Neuron (in vitro differentiated cells): ENCODE measurements around the gene TM4SF1.
"Not testable (repeated sequence)": the region's sequence is repeated elsewhere in the genome, so short reads cannot be mapped to it uniquely, and the experiment has no call there.

ENCODE experiments used
- H2AFZ ChIP-seq: one replicate; pipeline ENCODE4 v1.6.1; 2013; ENCODE audit warnings: low read depth, mild to moderate bottlenecking, inconsistent platforms, low read length, moderate library complexity
- H3K27me3 ChIP-seq: one replicate; pipeline ENCODE4 v1.6.1; 2013; ENCODE audit warnings: low read length; ENCODE audit not compliant: insufficient read depth
- H3K36me3 ChIP-seq: one replicate; pipeline ENCODE4 v1.6.1; 2013; ENCODE audit warnings: low read length; ENCODE audit not compliant: insufficient read depth
- H3K4me1 ChIP-seq: one replicate; pipeline ENCODE4 v1.6.1; 2013; ENCODE audit warnings: low read length; ENCODE audit not compliant: insufficient read depth
- H3K4me3 ChIP-seq: 2 replicates; pipeline ENCODE4 v1.5.1; 2013; ENCODE audit warnings: mild to moderate bottlenecking, low read length, moderate library complexity
- H3K9me3 ChIP-seq: one replicate; pipeline ENCODE4 v1.6.1; 2013; ENCODE audit warnings: low read length

Gene TM4SF1

DNA sequence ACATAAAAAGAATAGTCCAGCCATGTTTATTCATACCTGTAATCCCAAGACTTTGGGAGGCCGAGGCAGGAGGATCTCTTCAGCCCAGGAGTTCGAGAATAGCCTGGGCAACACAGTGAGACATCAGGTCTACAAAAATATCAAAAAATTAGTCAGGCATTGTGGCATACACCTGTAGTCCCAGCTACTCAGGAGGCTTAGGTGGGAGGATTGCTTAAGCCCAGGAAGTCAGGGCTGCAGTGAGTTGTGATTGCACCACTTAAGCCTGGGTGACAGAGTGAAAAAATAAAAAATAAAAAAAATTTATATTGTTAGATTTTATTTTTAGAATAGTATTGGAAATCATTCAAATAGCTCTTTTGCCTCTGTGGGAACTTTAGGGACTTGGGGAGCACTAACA, 12.8 kb upstream of the TM4SF1 start:
- Histone ChIP-seq H3K27me3 (no peaks in the 10 kb centered on the region), H3K4me1 (peaks cover 11% of the 10 kb centered on the region), H3K9me3 (no peaks in the 10 kb centered on the region), H2AFZ (no peak overlapping the region), H3K36me3 (no peaks in the 10 kb centered on the region), H3K4me3 (no peak overlapping the region)

DNA sequence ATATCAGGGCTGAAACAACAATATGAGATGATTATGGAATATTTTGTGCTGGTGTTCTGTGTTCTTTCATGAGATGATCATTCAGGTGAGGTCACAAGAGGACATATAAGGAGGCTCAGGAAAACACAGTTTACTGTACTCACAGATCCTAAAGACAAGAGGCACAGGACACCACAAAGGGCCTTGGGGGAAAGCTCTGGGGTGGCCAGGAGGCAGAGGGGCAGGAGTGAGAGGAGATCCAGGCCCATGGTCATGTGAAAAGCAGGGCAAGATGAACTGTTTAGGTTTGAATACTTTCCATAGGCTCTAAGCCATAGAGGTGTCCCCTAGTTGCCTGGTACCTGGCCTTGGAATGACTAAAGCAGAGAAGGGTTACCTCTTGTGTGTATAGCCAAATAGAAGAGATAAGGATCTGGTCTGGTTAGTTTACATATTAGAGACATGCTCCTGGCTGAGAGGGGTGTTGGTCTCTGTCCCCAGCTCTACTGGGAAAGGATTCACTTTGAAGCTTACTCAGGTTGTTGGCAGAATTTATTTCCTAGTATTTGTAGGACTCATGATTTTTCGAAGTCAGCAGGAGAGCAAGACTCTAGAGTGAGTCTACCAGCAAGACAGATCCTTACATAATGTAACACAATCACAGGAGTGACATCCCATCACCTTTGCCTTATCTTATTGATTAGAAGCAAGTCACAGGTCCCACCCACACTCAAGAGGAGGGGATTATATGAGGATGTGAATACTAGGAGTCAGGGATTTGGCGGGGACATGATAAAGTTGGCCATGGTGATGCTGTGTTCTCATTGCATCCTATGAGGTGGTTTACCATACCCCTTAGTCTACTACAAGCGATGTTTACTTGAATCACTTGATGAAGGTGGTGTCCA, 11.3 kb upstream of the TM4SF1 start:
- H3K4me1 ChIP-seq = peaks cover 11% of the 10 kb centered on the region
- H3K9me3 ChIP-seq = no peaks in the 10 kb centered on the region
- no peaks in the 10 kb centered on the region for H3K27me3 ChIP-seq
- no peak overlapping the region for H3K4me3 ChIP-seq
- H2AFZ ChIP-seq = no peak overlapping the region
- no peaks in the 10 kb centered on the region for H3K36me3 ChIP-seq

DNA sequence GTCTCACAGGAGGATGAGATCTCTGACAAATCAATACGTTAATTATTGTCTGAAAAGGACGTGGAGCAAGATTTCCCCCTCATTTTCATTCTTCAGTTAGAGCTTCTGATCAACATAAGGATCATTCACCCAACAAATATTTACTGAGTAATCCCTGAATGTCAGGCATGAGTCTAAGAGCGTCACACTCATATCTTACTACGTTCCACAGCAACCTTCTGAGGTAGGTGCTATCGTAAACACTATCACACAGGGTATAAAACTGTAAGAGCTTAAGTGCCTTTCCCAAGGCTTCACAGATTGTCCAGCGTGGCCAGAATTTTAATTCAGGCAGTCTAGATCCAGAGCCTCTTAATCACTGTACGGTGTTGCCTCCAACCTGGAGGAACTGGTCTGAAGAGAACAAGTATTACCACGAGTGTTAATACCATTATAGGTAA, 10.6 kb upstream of the TM4SF1 start:
- H3K4me3 ChIP-seq = no peak overlapping the region
- H3K36me3 ChIP-seq = no peaks in the 10 kb centered on the region
- peaks cover 11% of the 10 kb centered on the region for H3K4me1 ChIP-seq
- no peaks in the 10 kb centered on the region for H3K9me3 ChIP-seq
- no peaks in the 10 kb centered on the region for H3K27me3 ChIP-seq
- H2AFZ ChIP-seq = no peak overlapping the region

DNA sequence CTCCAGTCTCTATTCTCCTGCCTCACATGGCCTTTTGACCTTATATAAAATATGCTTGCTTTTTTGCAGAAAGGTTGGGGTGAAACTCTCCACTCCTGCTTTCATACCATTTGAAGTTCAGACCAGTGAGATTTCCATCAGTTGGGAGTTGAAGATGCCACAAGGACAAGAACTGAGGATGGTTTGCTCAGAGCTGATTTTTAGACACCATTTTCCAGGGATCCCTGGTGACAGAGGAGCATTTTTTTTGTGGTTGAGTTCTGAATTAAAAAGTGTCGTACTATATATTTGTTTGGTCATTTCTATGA, 8.8 kb upstream of the TM4SF1 start:
- Histone ChIP-seq H3K36me3 (no peaks in the 10 kb centered on the region), H3K9me3 (no peaks in the 10 kb centered on the region), H3K4me1 (peaks cover 11% of the 10 kb centered on the region), H3K27me3 (no peaks in the 10 kb centered on the region), H3K4me3 (no peak overlapping the region), H2AFZ (no peak overlapping the region)

DNA sequence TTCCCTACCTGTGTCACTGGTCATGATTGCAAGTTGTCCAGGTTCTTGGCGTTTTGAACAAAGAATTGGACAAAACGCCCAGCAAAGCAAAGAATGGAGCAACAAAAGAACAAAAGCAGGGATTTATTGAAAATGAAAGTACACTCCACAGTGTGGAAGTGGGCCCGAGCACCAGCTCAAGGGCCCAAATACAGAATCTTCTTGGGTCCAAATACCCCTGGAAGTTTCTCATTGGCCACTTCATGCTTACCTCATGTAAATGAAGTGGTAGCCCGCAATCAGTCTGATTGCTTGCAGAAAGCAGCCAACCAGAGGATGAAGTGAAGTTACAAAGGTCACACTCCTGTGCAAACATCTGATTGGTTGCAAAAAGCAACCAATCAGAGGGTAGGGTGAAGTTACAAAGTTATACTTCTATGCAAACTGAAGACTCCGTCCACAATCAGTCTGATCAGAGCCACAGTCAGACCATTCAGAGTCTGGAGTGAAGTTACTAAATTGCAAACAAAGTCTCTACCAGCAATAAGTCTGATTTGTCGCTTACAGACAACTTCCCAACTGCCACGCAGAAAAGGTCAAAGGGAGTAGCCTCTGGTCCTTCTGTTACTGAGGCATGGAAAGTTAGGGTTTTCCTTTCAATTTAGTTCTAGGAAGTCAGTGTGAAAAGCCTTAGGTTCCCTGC, 8.3 kb upstream of the TM4SF1 start:
- Histone ChIP-seq H3K36me3 (no peaks in the 10 kb centered on the region), H3K9me3 (no peaks in the 10 kb centered on the region)

DNA sequence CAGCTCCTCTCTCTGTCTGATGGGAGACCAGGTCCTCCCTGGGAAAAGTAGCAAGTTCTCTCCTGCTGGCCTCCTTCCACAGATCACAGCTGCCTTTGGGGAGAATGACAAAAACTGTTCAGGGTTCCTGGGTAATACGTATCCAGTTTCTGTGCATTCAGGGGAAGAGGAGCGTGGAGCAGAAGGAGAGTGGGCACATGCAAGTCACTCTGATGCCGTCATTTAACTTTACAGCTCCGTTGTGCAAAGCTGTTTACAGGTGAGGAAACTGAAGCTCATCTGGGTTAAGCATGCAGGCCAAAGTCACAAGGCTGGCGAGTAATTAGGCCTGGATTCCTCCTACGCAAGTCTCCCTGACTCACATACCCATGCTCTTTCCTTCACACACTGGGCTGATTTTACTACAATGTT, 7.5 kb upstream of the TM4SF1 start:
- Histone ChIP-seq H3K4me3 (no peak overlapping the region), H3K9me3 (no peaks in the 10 kb centered on the region), H2AFZ (no peak overlapping the region), H3K27me3 (no peaks in the 10 kb centered on the region), H3K4me1 (peaks cover 11% of the 10 kb centered on the region), H3K36me3 (no peaks in the 10 kb centered on the region)

More for the DNA sequence above, 8.3 kb upstream of the TM4SF1 start:
- peaks cover 11% of the 10 kb centered on the region for H3K4me1 ChIP-seq
- H3K27me3 ChIP-seq = no peaks in the 10 kb centered on the region
- H3K4me3 ChIP-seq = no peak overlapping the region
- no peak overlapping the region for H2AFZ ChIP-seq

DNA sequence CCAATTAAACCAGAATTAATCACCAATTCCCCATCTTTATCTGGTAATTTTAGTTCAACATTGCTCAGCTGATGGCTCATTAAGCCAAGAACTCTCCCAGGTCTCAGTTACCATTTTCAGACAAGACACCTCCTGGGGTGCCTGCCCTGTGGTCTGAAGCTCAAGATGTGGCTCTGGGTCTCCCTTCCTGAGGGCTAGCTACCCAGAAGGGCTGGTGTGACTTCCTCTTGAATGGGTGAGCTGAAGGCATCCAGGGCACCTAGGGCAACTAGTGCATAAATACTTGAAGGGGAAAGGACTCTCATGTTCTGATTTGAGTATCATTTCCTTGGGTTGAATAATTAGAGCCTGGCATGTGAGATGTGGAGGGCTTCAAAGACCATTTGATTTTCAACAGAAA, 6.7 kb upstream of the TM4SF1 start:
- Histone ChIP-seq H3K27me3 (no peaks in the 10 kb centered on the region), H3K36me3 (no peaks in the 10 kb centered on the region), H3K9me3 (no peaks in the 10 kb centered on the region), H3K4me1 (peaks cover 11% of the 10 kb centered on the region), H3K4me3 (no peak overlapping the region), H2AFZ (no peak overlapping the region)

DNA sequence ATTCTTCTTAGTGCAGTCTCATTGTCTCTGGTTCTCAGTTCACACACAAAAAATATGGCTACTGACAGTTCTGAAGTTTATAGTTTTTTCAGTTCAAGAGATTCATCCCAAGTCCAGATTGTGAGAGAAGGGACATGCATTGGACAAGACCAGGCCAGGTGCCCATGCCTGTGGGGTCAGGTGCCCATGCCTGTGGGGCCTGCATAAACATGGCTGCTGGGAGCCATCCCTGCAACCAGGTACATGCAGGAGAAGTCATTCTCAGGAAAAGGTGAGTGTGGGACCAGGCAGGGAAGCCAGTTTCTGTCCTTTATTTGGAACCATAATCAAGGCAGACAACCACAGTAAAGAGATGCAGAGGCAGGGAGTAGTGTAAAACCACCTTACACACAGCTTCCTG, 6.3 kb upstream of the TM4SF1 start:
- H3K4me3 ChIP-seq = no peak overlapping the region
- H3K27me3 ChIP-seq = no peaks in the 10 kb centered on the region
- peaks cover 11% of the 10 kb centered on the region for H3K4me1 ChIP-seq
- no peak overlapping the region for H2AFZ ChIP-seq
- no peaks in the 10 kb centered on the region for H3K9me3 ChIP-seq
- no peaks in the 10 kb centered on the region for H3K36me3 ChIP-seq

DNA sequence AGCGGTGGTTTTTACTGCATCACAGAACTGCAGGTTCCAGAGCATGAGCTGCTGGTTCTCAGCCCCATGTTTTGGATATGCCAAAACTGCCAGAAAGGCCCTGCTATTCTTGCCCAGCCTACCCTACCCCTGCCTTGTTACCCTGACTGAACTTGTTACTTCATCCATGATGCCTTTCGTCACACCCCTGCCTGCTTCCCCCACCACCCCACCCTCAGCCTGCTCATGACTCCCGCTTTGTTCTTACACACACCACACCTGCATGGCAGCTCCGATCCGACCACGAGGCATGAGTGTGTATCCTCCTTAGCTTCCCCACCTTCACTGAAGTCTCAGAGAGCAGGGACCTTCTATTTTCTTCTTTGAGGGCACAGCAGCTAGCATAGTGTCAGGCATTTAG, 5.1 kb upstream of the TM4SF1 start:
- Histone ChIP-seq H3K4me1 (peaks cover 11% of the 10 kb centered on the region), H3K36me3 (no peaks in the 10 kb centered on the region), H2AFZ (no peak overlapping the region), H3K27me3 (no peaks in the 10 kb centered on the region), H3K4me3 (no peak overlapping the region), H3K9me3 (no peaks in the 10 kb centered on the region)

DNA sequence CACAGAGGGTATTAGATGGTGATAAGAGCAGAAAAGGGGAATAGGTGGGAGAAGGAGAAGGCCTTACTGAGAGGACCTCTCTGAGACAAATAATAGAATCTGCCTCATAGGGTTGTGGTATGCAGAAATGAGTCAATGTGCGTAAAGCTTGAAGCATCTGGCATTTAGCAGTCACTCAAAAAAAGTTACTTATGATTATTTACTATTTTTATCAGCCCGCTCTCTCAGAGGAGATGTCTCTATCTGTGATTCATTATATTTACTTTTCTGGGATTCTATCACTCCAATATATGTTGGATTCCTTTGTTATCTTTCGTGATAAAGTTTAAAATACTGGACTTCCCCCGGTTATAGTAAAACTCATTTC, 4.6 kb upstream of the TM4SF1 start:
- no peaks in the 10 kb centered on the region for H3K27me3 ChIP-seq
- H3K4me1 ChIP-seq = peaks cover 11% of the 10 kb centered on the region

DNA sequence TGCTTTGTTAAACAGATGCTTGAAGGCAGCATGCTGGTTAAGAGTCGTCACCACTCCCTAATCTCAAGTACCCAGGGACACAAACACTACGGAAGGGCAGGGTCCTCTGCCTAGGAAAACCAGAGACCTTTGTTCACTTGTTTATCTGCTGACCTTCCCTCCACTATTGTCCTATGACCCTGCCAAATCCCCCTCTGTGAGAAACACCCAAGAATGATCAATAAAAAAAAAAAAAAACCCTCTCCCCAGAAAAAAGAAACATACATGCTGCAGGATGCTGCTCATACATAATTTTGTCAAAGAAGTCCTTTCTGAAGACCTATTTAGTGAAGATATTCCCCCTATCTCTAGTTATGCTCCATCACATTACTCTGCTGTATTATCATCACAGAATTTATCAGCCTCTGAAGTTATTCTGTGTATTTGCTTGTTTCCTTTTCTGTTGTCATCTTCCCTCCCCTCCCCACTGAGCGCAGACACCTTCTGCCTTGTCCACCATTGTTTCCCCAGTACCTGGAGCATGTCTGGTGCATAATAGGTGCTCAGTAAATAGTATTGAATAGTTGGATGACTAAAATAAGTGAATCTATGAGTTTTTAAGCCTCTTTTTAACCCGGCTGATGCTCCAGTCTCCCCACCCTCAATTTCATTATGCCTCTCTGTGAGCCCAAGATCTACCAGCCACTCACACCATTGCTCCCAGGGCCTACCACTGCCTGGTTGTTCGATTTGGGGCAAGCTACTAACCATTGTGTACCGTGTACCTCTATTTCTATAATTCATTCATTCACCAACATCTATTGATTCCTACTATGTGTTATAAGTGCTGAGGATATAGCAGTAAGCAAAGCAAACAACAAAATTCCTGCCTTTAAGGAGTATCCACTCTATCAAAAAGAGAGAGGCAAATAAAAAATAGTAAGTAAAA, 4.0 kb upstream of the TM4SF1 start:
- no peak overlapping the region for H2AFZ ChIP-seq
- H3K27me3 ChIP-seq = no peaks in the 10 kb centered on the region
- no peaks in the 10 kb centered on the region for H3K36me3 ChIP-seq
- H3K4me1 ChIP-seq = peaks cover 6% of the 10 kb centered on the region
- no peak overlapping the region for H3K4me3 ChIP-seq
- H3K9me3 ChIP-seq = no peaks in the 10 kb centered on the region

More for the DNA sequence above, 4.6 kb upstream of the TM4SF1 start:
- H2AFZ ChIP-seq = no peak overlapping the region
- H3K9me3 ChIP-seq = no peaks in the 10 kb centered on the region
- no peaks in the 10 kb centered on the region for H3K36me3 ChIP-seq
- H3K4me3 ChIP-seq = no peak overlapping the region

DNA sequence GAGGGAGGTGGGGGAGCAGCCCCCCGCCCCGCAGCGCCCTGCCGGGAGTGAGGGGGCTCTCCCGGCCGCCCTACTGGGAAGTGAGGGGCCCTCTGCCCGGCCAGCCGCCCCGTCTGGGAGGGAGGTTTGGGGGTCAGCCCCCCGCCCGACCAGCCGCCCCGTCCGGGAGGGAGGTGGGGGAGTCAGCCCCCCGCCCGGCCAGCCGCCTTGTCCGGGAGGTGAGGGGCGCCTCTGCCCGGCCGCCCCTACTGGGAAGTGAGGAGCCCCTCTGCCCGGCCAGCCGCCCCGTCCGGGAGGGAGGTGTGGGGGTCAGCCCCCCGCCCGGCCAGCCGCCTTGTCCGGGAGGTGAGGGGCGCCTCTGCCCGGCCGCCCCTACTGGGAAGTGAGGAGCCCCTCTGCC, 2.8 kb upstream of the TM4SF1 start:
- H3K36me3 ChIP-seq, H3K9me3 ChIP-seq, H3K27me3 ChIP-seq, H3K4me1 ChIP-seq, H3K4me3 ChIP-seq, H2AFZ ChIP-seq: not testable (repeated sequence)
